ENCODE data around the gene UMODL1.

Gene UMODL1

GRCh38 chr21:42040411-42041180, 30.5 kb upstream of the UMODL1 start:
- DNase-seq: no peak

- no peak for DNase-seq
Observed at GRCh38 chr21:42041246-42041645, 29.9 kb upstream of the UMODL1 start.

- DNase-seq: no peak
Observed at GRCh38 chr21:42041711-42042110, 29.4 kb upstream of the UMODL1 start.

GRCh38 chr21:42042651-42043050, 28.5 kb upstream of the UMODL1 start:
- no peak for DNase-seq

GRCh38 chr21:42043201-42043895, 27.8 kb upstream of the UMODL1 start:
- no peak for DNase-seq

GRCh38 chr21:42043961-42044360, 27.2 kb upstream of the UMODL1 start:
- DNase-seq: no peak

- DNase-seq: no peak
Observed at GRCh38 chr21:42044871-42045495, 26.1 kb upstream of the UMODL1 start.

GRCh38 chr21:42047821-42048613, 23.1 kb upstream of the UMODL1 start:
- no peak for DNase-seq

GRCh38 chr21:42048870-42049577, 22.1 kb upstream of the UMODL1 start:
- DNase-seq: no peak

GRCh38 chr21:42049578-42050430, 21.3 kb upstream of the UMODL1 start:
- DNase-seq: no peak

GRCh38 chr21:42051788-42052187, 19.3 kb upstream of the UMODL1 start:
- peak; percentile 96 for DNase-seq

GRCh38 chr21:42055425-42055824, 15.7 kb upstream of the UMODL1 start:
- DNase-seq: no peak

GRCh38 chr21:42056468-42056867, 14.6 kb upstream of the UMODL1 start:
- no peak for DNase-seq

- no peak for DNase-seq
Observed at GRCh38 chr21:42056996-42057689, 14.0 kb upstream of the UMODL1 start.

GRCh38 chr21:42057851-42058437, 13.2 kb upstream of the UMODL1 start:
- DNase-seq: no peak

- no peak for DNase-seq
Observed at GRCh38 chr21:42058631-42059111, 12.4 kb upstream of the UMODL1 start.

- DNase-seq: no peak
Observed at GRCh38 chr21:42059141-42059540, 12.0 kb upstream of the UMODL1 start.

GRCh38 chr21:42059721-42060120, 11.4 kb upstream of the UMODL1 start:
- DNase-seq: no peak

GRCh38 chr21:42060166-42060565, 11.0 kb upstream of the UMODL1 start:
- DNase-seq: no peak
